ENCODE measurements around the gene MAP4K3.

Gene MAP4K3

GRCh38 chr2:39210846-39211245 is 226.2 kb downstream of the MAP4K3 start:
- no peaks in the 10 kb centered on the region for H3K9me3 ChIP-seq (ENCODE audit: control insufficient read depth, low read length)
- H3K27me3 ChIP-seq (ENCODE audit: control insufficient read depth, insufficient read depth, low read length), result no peaks in the 10 kb centered on the region
- no peak overlapping the region for H3K4me3 ChIP-seq (ENCODE audit: low read depth, low read length)
- no peak overlapping the region for H3K27ac ChIP-seq
- no peaks in the 10 kb centered on the region for H3K4me1 ChIP-seq
- H3K9ac ChIP-seq, result no peak overlapping the region
- H3K36me3 ChIP-seq (ENCODE audit: control insufficient read depth, insufficient read depth, low read length), result no peaks in the 10 kb centered on the region
- H3K79me2 ChIP-seq, result no peaks in the 10 kb centered on the region
- H2AFZ ChIP-seq, result no peak overlapping the region
- no peak for TF ChIP-seq CTCF (IDR thresholded peaks at IDR 0.05)
- no peak overlapping the region for H3K4me2 ChIP-seq (ENCODE audit: low read length)

DNA sequence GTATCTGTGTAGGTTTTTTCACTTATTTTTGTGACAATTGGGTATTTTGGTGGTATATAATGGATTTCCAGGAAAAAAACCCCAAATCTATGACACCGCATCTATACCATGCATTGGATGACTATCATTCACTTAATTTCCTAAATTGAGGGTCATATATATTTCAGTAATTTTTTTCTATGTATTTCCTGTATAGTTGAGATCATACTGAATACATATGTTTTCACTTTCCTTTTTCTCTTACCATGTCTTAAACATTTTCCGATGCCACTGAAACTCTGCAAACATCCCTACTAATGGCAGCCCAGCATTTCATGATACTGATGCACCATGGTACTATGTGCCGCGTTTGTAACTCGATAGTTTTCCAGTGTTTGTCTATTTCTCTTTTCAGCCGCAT is 233.7 kb downstream of the MAP4K3 start:
- H3K4me3 ChIP-seq (ENCODE audit: low read depth, low read length), result no peak overlapping the region
- no peak for TF ChIP-seq CTCF (IDR thresholded peaks at IDR 0.05)
- H3K4me2 ChIP-seq (ENCODE audit: low read length), result no peak overlapping the region
- H3K9me3 ChIP-seq (ENCODE audit: control insufficient read depth, low read length), result no peaks in the 10 kb centered on the region
- no peak overlapping the region for H3K27ac ChIP-seq
- H2AFZ ChIP-seq, result no peak overlapping the region
- no peaks in the 10 kb centered on the region for H3K4me1 ChIP-seq
- H3K27me3 ChIP-seq (ENCODE audit: control insufficient read depth, insufficient read depth, low read length), result no peaks in the 10 kb centered on the region
- no peak overlapping the region for H3K9ac ChIP-seq
- no peaks in the 10 kb centered on the region for H3K36me3 ChIP-seq (ENCODE audit: control insufficient read depth, insufficient read depth, low read length)
- no peaks in the 10 kb centered on the region for H3K79me2 ChIP-seq

DNA sequence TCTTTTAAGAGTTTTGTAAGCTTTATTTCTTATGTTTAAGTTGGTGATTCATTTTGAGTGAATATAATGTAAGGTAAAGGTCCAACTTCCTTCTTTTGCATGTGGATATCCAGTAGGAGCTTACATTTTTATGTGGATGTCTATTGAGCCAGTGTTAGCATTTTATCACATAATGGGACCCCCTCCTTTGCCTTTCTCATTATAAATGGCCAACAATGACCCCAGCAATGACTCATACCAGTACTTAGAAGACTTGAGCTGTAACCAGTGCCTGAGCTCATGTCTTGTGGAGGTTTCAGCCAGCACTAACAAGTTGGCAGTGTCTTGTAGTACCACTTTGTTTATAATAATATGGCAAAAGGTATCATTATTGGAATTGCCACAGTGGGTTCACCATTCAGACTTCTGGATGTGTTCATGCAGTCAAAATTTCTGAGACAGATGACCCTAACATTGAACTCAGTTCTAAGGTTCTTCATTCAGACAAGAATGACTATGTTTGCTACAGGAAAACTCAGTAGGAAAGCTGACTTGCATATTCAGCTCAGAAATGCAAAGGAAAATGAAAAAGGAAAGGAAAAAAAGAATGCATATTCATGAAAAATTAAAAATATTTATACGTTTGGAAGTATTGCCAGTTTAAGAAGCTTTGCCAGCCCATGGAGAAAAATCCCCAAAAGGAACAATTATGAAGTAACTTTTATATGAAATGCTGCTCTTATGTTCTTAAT is 234.3 kb downstream of the MAP4K3 start:
- no peak overlapping the region for H2AFZ ChIP-seq
- no peaks in the 10 kb centered on the region for H3K79me2 ChIP-seq
- no peaks in the 10 kb centered on the region for H3K36me3 ChIP-seq (ENCODE audit: control insufficient read depth, insufficient read depth, low read length)
- TF ChIP-seq CTCF (IDR thresholded peaks at IDR 0.05), result no peak
- no peak overlapping the region for H3K27ac ChIP-seq
- no peak overlapping the region for H3K4me2 ChIP-seq (ENCODE audit: low read length)
- H3K4me1 ChIP-seq, result no peaks in the 10 kb centered on the region
- no peaks in the 10 kb centered on the region for H3K27me3 ChIP-seq (ENCODE audit: control insufficient read depth, insufficient read depth, low read length)
- no peak overlapping the region for H3K4me3 ChIP-seq (ENCODE audit: low read depth, low read length)
- no peak overlapping the region for H3K9ac ChIP-seq
- no peaks in the 10 kb centered on the region for H3K9me3 ChIP-seq (ENCODE audit: control insufficient read depth, low read length)

All from parathyroid adenoma (tissue), 2 donors.